Spleen (tissue), 7 donors: ENCODE data around the gene SMYD1.

Experiments used
- CTCF ChIP-seq, 11 experiments: fragments of 200-600 bp in 7 of 11; fragments of 450-650 bp in 4 of 11; sonication (generic) in 4 of 11; IDR thresholded peaks in 8 of 11; conservative IDR thresholded peaks in 3 of 11; 1 replicate in 7 of 11; 2 replicates in 4 of 11; pipeline versions ENCODE4 v1.4.0 to v1.8.0; 2016 to 2021; ENCODE audit warnings: antibody characterized with exemption in 11 of 11, inconsistent platforms in 4 of 11, mild to moderate bottlenecking in 1 of 11
- POLR2A ChIP-seq, 3 donors: fragments of 450-650 bp; IDR thresholded peaks; one replicate each; pipeline ENCODE4 v1.5.1; 2017; ENCODE audit warnings: antibody characterized with exemption in 3 of 3, mild to moderate bottlenecking in 1 of 3
- POLR2AphosphoS5 ChIP-seq, 3 donors: sonication (generic); formaldehyde crosslinking; IDR thresholded peaks; one replicate each; pipeline ENCODE4 v1.5.1; 2017; ENCODE audit warnings: antibody characterized with exemption in 3 of 3
- donor health status: DM: no; HTN: no; CAD: no; lungs with moderate emphysema.
- donor health status: DM: no; HTN: no; CAD: no.
- donor health status: DM: no; HTN: no; CAD: no.

GRCh38 chr2:88078643-88079172, 11.1 kb downstream of the SMYD1 start:
- no peak for TF ChIP-seq CTCF (IDR thresholded peaks at IDR 0.05 in 8 of 11, conservative IDR thresholded peaks at IDR 0.05 in 3 of 11)
- TF ChIP-seq POLR2A (IDR thresholded peaks at IDR 0.05), result no peak
- TF ChIP-seq POLR2AphosphoS5 (IDR thresholded peaks at IDR 0.05), result no peak
